Natural killer cell (primary cell): Measurements from ENCODE around the gene CHMP2A. TPM values are rescaled to one million over a fixed set of nuclear protein-coding genes. Genes with fewer than 3 reads are reported as not detected.

Experiments used
- ATAC-seq, 3 donors: fragments of 150-1000 bp in 2 of 3; fragments of 200-7000 bp in 1 of 3; cut with Tn5 transposase; 1 replicate in 1 of 3; 2 replicates in 2 of 3; pipeline ENCODE4 v1.10.0; 2021; ENCODE audit warnings: mild to moderate bottlenecking in 2 of 3, moderate library complexity in 2 of 3
- DNase-seq, 2 donors: peaks; one replicate each; pipeline versions ENCODE4 v3.0.0 to v3.0.0-alpha.2; 2013 to 2021; ENCODE audit warnings: mixed read lengths in 1 of 2
- H3K27ac ChIP-seq: one replicate; pipeline ENCODE4 v1.5.1; 2013; ENCODE audit warnings: mild to moderate bottlenecking, low read length
- H3K27me3 ChIP-seq: one replicate; pipeline ENCODE4 v1.6.1; 2013; ENCODE audit warnings: low read length; ENCODE audit not compliant: control insufficient read depth, insufficient read depth
- H3K36me3 ChIP-seq: one replicate; pipeline ENCODE4 v1.6.1; 2013; ENCODE audit warnings: low read length; ENCODE audit not compliant: control insufficient read depth, insufficient read depth
- H3K4me1 ChIP-seq: one replicate; pipeline ENCODE4 v1.6.1; 2013; ENCODE audit warnings: low read length; ENCODE audit not compliant: control insufficient read depth, insufficient read depth
- H3K4me3 ChIP-seq: one replicate; pipeline ENCODE4 v1.5.1; 2013; ENCODE audit warnings: low read length
- H3K9me3 ChIP-seq: one replicate; pipeline ENCODE4 v1.6.1; 2013; ENCODE audit warnings: low read length; ENCODE audit not compliant: control insufficient read depth, insufficient read depth
- H3K27ac Mint-ChIP-seq, 2 donors: one replicate each; pipeline ENCODE4 v1.8.0; 2022; ENCODE audit warnings: mild to moderate bottlenecking in 2 of 2, mixed read lengths in 2 of 2, moderate library complexity in 1 of 2
- H3K27me3 Mint-ChIP-seq, 2 donors: one replicate each; pipeline ENCODE4 v1.8.0; 2022; ENCODE audit warnings: low read depth in 2 of 2, mixed read lengths in 2 of 2
- H3K36me3 Mint-ChIP-seq: one replicate; pipeline ENCODE4 v1.8.0; 2022; ENCODE audit warnings: mixed read lengths
- H3K4me1 Mint-ChIP-seq, 2 donors: one replicate each; pipeline ENCODE4 v1.8.0; 2022; ENCODE audit warnings: mixed read lengths in 2 of 2
- H3K4me3 Mint-ChIP-seq: one replicate; pipeline ENCODE4 v1.8.0; 2022; ENCODE audit warnings: mild to moderate bottlenecking, moderate library complexity, mixed read lengths
- H3K9me3 Mint-ChIP-seq, 2 donors: one replicate each; pipeline ENCODE4 v1.8.0; 2022; ENCODE audit warnings: mixed read lengths in 2 of 2
- WGBS: methylation state at CpG from one replicate; pipeline ENCODE4 v1.1.7; 2013; ENCODE audit warnings: missing lambda C conversion rate; ENCODE audit not compliant: insufficient coverage; 5-methylcytosine and 5-hydroxymethylcytosine counted together
- intact Hi-C: fragments of 100-400 bp; cut with micrococcal nuclease; formaldehyde crosslinking; loops from one replicate; pipeline ENCODE4 v1.14.2; 2022
- total RNA-seq, 4 donors: library from RNA; stranded (reverse); fragments of 120-200 nt in 1 of 4; gene quantifications; one replicate each; pipeline versions ENCODE4 v1.2.3 to v1.2.4, GENCODE V29; 2013 to 2022
- TF ChIP-seq, protein P1 (sequence below): fragments of 200-600 bp; IDR thresholded peaks from one replicate; pipeline ENCODE4 v1.8.0; 2022; ENCODE audit warnings: antibody characterized with exemption

Gene CHMP2A
- total RNA-seq, 3 donors from 2014 or later (not counting 1 experiment from before 2014, with no cell fraction given): 82.7 to 95.7 (median 94.7) TPM

DNA sequence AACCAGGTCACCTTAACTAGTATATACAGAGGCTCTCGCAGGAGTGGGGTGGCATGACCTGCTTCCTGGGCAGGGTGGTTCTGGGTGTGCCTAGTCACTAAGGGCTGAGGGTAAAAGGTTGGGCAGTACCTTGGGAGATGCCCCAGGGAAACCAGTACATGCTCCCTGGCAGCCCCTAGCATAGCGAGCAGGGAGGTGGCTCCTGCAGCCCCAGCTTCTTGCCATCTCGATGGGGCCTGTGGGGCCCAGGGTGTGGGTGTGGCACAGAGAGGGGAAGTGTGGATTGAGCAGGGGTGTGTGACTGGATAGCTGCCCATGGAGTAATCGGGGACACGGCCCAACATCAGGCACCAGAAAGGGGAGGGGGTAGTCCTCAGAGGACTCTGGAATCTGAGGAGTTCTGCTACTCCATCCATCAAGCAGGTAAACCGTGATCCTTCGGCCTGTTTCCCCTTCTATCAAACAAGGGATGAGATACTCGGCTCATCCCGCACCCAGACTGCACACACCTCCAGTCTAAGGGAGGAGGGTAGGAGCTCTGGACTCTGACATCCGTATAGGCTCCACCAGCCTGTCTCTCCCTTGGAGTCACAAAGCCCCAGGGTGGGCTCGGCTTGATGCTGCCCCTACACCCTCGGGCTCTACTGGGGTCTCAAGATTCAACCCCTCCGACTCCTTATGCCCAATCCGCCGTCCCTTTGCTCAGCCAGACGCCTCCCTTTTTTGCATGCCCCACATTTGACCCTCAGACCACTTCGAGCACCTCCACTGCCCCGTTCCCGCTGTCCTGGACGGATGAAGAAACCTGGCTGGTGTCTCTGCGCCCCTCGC, 36.4 kb downstream of the CHMP2A start:
- H3K36me3 Mint-ChIP-seq: no peaks in the 10 kb centered on the region
- H3K27me3 Mint-ChIP-seq: no peaks in the 10 kb centered on the region
- ATAC-seq: no peak
- Histone ChIP-seq H3K27ac (peak overlapping the region; percentile 98), H3K27me3 (no peaks in the 10 kb centered on the region), H3K9me3 (no peaks in the 10 kb centered on the region), H3K4me1 (peaks cover 48% of the 10 kb centered on the region), H3K4me3 (peak overlapping the region; percentile 81), H3K36me3 (peaks cover 16% of the 10 kb centered on the region)
- no peak for DNase-seq
- peak overlapping the region; percentile 97 for H3K4me3 Mint-ChIP-seq
- peak overlapping the region; percentile 97 to 100 for H3K27ac Mint-ChIP-seq
- intact Hi-C loops: loop anchor here (1.0 to 2.0 kb wide), 2 partner anchors 19 to 336 kb away; partner anchors contain the start of gene ZNF274
- peaks cover 25 to 57% of the 10 kb centered on the region in 2 donors for H3K4me1 Mint-ChIP-seq
- H3K9me3 Mint-ChIP-seq: no peaks in the 10 kb centered on the region
- TF ChIP-seq, protein P1, sequence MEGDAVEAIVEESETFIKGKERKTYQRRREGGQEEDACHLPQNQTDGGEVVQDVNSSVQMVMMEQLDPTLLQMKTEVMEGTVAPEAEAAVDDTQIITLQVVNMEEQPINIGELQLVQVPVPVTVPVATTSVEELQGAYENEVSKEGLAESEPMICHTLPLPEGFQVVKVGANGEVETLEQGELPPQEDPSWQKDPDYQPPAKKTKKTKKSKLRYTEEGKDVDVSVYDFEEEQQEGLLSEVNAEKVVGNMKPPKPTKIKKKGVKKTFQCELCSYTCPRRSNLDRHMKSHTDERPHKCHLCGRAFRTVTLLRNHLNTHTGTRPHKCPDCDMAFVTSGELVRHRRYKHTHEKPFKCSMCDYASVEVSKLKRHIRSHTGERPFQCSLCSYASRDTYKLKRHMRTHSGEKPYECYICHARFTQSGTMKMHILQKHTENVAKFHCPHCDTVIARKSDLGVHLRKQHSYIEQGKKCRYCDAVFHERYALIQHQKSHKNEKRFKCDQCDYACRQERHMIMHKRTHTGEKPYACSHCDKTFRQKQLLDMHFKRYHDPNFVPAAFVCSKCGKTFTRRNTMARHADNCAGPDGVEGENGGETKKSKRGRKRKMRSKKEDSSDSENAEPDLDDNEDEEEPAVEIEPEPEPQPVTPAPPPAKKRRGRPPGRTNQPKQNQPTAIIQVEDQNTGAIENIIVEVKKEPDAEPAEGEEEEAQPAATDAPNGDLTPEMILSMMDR: no peak
- WGBS: 7% methylated on average over 18 of the region's 22 CpGs

DNA sequence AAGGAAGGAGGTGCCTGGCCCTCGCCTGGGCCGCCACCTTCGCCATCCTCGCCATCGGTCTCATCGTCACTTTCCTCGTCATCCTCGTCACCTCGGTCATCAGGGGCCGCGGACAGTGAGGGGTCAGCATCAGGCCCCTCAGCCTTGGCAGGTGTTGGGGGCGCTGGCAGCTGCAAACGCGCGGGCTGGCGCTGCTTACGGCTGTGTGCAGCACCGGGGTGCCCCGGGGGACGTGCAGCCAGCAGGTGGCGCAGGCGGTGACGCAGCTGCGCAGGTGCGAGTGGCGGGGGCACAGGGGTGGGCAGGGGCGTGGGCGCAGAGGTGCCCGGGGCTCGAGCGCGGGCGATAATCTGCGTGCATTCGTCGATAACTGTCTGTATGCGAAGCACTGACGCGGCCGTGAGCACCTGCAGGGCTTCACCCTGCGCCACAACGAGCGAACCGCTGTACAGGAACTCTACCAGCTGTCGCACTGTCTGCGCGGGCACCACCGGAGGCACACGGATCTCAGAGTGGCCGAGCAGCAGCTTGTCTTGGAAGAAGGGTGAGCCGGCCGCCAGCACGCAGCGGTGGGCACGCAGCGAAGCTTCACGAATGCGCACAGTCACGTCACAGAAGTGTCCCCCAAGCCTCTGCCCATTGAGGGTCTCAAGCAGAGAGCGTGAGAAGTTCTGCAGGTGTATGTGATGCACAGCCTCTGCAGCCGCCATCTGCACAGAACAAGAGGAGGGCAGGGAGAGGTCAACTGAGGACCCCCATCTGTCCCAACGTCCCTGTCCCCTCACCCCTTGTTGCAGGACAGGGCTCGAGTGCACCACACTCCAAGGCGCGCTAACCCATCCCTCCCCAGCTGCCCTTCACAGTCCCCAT, 37.7 kb downstream of the CHMP2A start:
- 96% methylated on average over 65 of the region's 65 CpGs for WGBS
- H3K27me3 ChIP-seq: no peaks in the 10 kb centered on the region
- intact Hi-C loops: no loop called here
- peaks cover 25 to 59% of the 10 kb centered on the region in 2 donors for H3K4me1 Mint-ChIP-seq
- H3K4me3 ChIP-seq: no peak overlapping the region
- ATAC-seq (no peak), DNase-seq (no peak)
- H3K27ac ChIP-seq: no peak overlapping the region
- H3K27me3 Mint-ChIP-seq: no peaks in the 10 kb centered on the region
- no peaks in the 10 kb centered on the region for H3K36me3 Mint-ChIP-seq
- no peaks in the 10 kb centered on the region for H3K9me3 Mint-ChIP-seq
- no peaks in the 10 kb centered on the region for H3K9me3 ChIP-seq
- peaks cover 16% of the 10 kb centered on the region for H3K36me3 ChIP-seq
- H3K4me1 ChIP-seq: peaks cover 52% of the 10 kb centered on the region
- H3K4me3 Mint-ChIP-seq: no peak overlapping the region
- no peak overlapping the region for H3K27ac Mint-ChIP-seq
- TF ChIP-seq, protein P1: no peak

DNA sequence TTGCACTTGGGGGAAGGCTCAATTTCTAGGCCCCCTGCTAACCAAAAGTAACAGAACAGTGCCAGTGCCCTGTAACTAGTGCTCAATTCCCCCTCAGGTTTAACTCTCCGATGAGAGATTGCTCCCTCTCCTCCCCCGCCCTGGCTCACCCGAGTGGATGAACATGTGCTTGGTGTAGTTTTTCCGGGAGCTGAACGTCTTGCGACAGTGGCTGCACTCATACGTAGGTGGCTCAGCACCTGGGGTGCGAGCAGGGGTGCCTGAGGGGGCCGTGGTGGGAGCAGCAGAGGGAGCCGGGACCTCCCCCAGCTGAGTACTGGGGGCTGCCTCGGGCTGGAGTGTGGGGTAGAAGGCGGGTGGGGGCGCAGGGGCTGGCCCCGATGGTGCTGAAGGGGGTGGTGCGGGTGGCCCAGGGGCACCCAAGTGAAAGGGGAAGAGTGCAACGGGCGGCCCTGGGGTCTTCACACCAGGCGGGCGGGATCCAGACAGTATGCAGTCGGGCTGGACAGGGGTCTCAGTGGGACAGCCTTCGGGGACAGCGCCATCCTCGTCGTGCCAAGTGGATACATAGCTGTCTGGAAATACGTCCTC, 38.6 kb downstream of the CHMP2A start:
- no peaks in the 10 kb centered on the region for H3K27me3 Mint-ChIP-seq
- no peak overlapping the region for H3K4me3 Mint-ChIP-seq
- H3K36me3 ChIP-seq: peaks cover 16% of the 10 kb centered on the region
- H3K4me1 Mint-ChIP-seq: peaks cover 25 to 59% of the 10 kb centered on the region in 2 donors
- peaks cover 52% of the 10 kb centered on the region for H3K4me1 ChIP-seq
- no peaks in the 10 kb centered on the region for H3K27me3 ChIP-seq
- no peak overlapping the region for H3K4me3 ChIP-seq
- no peaks in the 10 kb centered on the region for H3K9me3 Mint-ChIP-seq
- WGBS: 95% methylated on average over 25 of the region's 25 CpGs
- H3K27ac ChIP-seq: no peak overlapping the region
- TF ChIP-seq, protein P1: no peak
- DNase-seq (no peak), ATAC-seq (no peak)
- H3K27ac Mint-ChIP-seq: peak overlapping the region in 1 of 2 donors; percentile 23
- H3K36me3 Mint-ChIP-seq: no peaks in the 10 kb centered on the region
- no peaks in the 10 kb centered on the region for H3K9me3 ChIP-seq
- intact Hi-C loops: no loop called here
